Measurements from ENCODE around the gene SMCO4.

The SMCO4 gene

GRCh38 chr11:93528252-93528651, 14.9 kb downstream of the SMCO4 start:
- peak overlapping the region; percentile 52 for H3K27ac ChIP-seq
- TF ChIP-seq ZFX (IDR thresholded peaks at IDR 0.05; ENCODE audit: borderline replicate concordance): no peak
- no peak for TF ChIP-seq CTCF (IDR thresholded peaks at IDR 0.05)

DNA sequence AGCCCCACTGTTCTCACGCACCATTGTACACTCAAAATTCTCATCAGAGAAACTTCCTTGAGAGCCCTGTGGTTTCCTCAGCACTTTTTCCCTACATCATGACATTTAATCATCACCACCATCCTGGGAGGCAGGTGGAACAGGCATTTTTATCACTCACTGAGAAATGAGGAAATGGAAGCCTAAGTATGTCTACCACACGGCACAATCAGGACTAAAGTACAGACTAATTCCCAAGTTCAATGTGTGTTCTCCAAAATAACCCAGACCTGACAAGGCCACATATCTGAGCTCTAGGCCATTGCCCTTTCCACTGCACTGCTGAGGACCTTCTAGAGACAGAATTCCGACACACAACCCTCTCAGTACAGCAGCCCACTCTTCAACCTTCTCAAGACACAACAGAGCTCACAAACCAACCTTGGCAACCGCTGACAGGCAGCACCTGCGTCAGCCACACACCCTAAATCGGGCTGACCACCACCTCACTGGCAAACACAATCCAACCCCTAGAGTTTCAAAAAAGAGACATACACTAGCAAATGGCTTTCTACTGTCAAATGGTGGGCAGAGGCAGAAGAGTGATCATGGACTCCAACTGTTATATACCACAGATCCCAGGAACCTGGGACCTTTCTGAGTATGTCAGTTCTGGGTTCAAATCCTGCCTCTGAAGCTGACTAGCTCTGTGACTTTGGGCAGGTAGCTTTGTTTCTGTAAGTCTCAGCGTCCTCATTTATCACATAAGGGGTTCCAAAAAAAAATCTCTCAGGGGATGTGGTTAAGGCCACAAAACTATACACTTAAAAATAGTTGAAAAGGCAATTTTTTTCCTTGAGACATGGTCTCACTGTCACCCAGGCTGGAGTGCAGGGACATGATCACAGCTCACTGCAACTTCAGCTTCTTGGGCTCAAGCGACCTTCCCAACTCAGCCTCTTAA, 16.3 kb downstream of the SMCO4 start:
- TF ChIP-seq ZFX (IDR thresholded peaks at IDR 0.05; ENCODE audit: borderline replicate concordance) (no peak), CTCF (IDR thresholded peaks at IDR 0.05) (no peak)
- peak overlapping the region; percentile 63 for H3K27ac ChIP-seq

DNA sequence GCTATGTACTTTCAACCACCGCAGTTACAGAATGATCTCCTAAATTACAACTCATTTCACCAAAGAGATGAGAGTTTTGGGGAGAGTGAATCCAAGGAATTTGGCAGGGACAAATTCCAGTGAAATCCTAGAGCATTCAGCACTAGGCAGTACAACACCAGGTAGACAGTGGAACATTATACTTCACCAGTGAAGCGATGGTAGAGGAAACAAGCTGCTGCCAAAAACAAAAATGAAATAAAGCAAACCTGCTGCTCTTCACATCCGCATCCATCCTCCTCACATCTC, 16.9 kb downstream of the SMCO4 start:
- peak overlapping the region; percentile 63 for H3K27ac ChIP-seq
- no peak for TF ChIP-seq CTCF (IDR thresholded peaks at IDR 0.05)
- no peak for TF ChIP-seq ZFX (IDR thresholded peaks at IDR 0.05; ENCODE audit: borderline replicate concordance)

DNA sequence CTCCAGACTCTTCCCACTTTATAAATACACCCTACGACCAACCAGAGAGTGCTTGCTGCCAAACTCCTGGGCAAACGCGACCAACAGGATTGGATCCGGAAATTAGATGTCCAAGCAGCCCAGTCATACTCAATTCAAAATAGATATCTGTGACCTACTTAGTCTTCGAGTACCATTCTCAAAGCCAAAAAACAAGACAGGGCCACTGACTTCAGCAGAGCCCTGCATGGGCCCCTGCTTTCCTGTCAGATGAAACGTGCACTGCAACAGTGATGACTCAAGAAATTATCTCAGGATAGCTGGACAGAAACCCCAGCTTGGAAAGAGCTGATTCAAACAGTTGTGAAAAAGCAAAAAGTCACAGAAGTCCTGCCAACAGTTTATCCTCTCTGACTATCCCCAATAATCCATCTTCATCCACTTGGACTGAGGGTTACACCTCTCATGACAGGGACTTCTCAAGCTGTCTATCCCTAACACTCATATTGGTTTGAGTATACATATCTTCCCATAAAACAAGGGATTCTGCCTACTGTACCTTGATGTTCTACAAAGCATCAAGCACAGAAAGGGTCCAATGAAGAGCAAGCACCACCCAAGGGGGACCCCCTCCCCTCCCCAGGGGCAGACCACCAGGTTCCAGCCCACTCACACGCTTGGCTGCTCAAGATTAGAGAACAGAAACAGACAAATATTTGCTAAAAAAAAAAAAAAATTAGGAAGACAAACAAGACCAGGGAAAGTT, 17.4 kb downstream of the SMCO4 start:
- TF ChIP-seq CTCF (IDR thresholded peaks at IDR 0.05): no peak
- TF ChIP-seq ZFX (IDR thresholded peaks at IDR 0.05; ENCODE audit: borderline replicate concordance): no peak
- peak overlapping the region; percentile 63 for H3K27ac ChIP-seq

DNA sequence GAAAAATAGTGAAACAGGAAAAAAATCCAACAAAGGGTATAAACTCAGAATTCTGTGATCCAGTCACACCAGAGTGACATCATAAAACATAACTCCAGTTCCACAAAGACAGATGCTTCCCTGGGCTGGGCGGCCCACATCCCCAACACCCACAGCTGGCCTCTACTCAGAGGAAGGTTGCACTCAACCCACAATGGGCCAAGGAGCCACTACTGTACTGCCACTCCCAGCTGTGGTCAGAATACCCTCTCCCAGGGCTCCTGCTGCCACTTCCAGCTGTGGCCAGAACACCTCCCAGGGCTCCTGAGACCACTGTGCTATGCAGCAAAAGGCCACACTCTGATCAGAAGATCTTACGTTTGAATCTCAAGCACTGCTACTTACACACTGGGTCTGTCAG, 18.3 kb downstream of the SMCO4 start:
- 0 out of 2 replicates have a peak overlapping the region, but pooled peaks have one; percentile 63 for H3K27ac ChIP-seq
- TF ChIP-seq ZFX (IDR thresholded peaks at IDR 0.05; ENCODE audit: borderline replicate concordance): no peak
- TF ChIP-seq CTCF (IDR thresholded peaks at IDR 0.05): no peak

DNA sequence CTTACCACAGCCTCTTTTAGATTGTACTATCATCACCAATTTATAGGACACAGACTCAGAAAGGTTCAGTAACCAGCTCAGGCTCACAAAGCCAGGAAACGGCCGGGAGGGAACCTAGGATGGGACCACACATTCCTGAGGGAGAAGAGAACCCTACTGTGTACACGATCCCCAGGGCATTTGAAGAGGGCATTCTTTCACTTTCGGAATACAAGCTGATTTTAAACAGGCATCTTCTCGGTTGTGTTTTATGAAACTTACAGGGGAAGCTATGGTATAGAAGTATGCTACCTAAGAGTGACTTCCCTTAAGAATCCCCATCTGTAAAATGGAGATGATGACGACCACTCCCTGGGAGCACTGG, 19.0 kb downstream of the SMCO4 start:
- no peak overlapping the region for H3K27ac ChIP-seq

More for the DNA sequence above, 19.0 kb downstream of the SMCO4 start:
- TF ChIP-seq CTCF (IDR thresholded peaks at IDR 0.05): no peak
- no peak for TF ChIP-seq ZFX (IDR thresholded peaks at IDR 0.05; ENCODE audit: borderline replicate concordance)

All from 22Rv1 (cell line).